Endothelial cell of hepatic sinusoid (primary cell): ENCODE measurements around the gene CABYR.

Experiments used
- in situ Hi-C: cut with HindIII; loops from 2 replicates; pipeline ENCODE4 v1.10.0; 2017; ENCODE audit warnings: low sequenced_read_pairs

The CABYR gene, protein sequence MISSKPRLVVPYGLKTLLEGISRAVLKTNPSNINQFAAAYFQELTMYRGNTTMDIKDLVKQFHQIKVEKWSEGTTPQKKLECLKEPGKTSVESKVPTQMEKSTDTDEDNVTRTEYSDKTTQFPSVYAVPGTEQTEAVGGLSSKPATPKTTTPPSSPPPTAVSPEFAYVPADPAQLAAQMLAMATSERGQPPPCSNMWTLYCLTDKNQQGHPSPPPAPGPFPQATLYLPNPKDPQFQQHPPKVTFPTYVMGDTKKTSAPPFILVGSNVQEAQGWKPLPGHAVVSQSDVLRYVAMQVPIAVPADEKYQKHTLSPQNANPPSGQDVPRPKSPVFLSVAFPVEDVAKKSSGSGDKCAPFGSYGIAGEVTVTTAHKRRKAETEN

DNA sequence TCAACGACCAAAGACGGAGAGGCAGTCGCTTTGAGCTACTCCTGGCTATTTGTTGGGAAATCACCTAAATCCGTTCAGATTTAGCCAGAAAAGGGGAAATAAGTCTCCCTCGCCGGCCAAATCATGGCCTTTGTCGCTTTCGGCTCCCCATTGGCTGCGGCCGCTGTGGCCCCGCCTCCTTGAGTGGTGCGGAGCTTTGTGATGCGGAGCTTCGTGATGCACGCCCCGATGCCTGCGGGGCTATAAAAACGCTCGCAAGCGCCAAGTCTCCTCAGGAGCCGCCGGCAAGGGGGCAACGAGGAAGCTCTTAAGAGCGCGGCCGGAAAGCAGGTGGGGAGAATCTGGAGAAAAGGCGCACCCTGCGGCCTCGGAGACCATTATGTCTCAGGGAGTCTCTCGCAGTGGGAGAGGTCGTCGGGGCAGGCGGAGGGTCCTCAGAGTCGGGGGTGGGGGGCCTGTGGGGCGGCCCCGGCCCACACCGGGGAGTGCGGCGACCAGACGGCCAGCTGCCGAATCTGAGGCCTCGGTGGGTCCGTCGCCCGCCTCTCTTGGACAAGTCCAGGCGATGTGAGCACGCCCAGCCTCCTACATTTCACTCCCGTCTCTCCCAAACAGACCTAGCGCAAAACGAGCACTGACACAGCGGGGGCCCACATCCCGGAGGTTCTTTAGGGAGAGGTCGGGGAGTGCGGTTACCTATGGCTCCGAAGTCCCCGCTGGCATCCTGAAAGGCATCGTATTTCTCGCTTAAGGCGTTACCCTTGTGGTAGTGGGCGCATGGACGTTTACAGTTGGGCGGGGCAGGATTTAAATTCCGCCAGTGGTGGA is at the start of gene CABYR:
CABYR (plus strand) TSS at position 274 of the 828 bp plus-strand sequence. CDS start 4,053 bp downstream, outside the sequence.
- in situ Hi-C loops, result no loop called here

DNA sequence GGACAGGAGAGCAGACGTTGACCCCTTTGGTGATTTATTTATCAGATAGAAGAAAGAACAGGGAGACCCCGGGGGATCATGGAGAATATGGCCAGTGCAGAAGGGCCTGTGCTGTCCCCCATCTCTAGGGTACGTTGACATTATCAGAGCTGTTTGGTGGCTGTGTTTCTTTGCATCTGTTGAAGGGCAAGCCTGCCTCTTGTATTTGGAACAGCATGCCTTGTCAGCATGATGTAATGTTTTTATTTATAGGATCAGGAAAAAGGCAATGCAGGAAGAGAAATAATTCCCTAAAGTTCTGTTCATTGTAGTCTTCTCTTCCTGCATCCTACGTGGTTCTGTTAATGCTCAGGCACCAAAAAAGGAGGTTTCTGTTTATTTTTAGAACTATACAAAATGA is 49.8 kb upstream of the CABYR start:
- in situ Hi-C loops, result no loop called here

DNA sequence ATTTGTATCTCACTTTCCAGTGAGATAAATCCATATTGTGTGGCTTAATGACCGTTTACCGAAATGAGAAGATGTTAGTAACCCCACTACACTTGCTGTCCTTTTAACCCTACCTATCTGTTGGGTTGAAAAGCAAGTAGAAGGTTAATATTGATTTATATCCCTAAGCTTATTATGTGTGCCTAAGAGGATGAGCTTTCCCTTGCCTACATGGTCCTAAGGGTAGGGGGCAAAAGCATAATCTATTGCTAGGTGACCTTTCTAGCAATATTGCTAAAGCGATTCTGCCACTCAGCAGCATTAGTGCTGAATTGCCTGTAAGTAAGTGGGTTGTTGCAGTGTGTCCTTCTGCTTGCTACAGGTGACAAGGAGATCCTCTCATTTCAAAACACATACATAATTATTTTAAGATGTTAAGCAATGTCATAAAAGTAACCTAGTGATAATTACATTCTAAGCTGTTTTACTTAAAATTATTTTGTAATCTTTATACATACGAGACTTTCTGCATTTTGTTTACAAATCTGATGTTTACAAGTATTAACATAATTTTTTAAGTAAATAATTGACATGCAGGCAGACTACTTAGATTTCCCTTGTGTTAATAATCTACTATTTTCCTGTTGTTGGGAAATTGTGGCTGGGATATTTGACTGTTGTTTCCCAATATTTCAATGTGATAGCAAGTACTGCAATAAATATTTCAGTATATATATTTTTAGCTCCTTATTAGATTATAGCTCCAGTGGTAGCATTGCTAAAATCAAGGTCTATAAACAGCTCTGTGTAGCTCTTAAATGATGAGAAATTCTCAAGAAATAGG is 49.1 kb upstream of the CABYR start:
- in situ Hi-C loops, result no loop called here

DNA sequence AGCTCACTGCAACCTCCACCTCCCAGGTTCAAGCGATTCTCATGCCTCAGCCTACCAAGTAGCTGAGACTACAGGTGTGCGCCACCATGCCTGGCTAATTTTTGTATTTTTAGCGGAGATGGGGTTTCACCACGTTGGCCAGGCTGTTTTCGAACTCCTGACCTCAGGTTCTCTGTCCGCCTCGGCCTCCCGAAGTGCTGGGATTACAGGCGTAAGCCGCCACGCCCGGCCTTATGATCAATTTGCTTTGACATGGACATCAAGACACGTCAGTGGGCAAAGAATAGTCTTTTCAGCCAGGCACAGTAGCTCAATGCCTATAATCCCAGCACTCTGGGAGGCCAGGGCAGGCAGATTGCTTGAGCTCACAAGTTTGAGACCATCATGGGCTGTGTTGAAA is 48.0 kb upstream of the CABYR start:
- in situ Hi-C loops, result no loop called here

DNA sequence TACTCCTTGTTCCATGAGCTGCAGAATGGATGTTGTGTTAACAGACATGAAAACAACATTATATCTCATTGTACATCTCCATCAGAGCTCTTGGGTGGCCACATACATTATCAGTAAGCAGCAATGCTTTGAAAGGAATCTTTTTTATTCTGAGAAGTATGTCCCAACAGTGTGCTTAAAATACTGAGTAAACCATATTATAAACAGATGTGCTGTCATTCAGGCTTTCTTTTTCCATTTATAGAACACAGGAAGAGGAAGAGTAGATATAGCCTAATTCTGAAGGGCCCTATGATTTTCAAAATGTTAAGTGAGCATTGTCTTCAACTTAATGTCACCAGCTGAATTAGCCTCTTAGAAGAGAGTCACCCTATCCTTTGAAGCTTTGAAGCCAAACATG is 44.3 kb upstream of the CABYR start:
- in situ Hi-C loops, result no loop called here

DNA sequence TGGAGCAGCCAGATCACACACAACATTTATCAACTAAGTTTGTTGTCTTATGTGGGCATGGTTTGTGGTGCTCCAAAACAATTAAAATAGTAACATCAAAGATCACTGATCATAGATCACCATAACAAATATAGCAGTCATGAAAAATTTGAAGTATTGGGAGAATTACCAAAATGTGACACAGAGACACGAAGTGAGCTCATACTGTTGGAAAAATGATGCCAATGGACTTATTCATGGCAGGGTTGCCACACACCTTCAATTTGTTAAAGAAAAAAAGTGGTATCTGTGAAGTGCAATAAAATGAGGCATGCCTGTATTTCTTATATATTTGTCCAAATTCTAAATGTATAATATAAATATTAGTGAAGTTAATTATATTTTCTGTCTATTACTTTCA is 42.9 kb upstream of the CABYR start:
- in situ Hi-C loops, result no loop called here

DNA sequence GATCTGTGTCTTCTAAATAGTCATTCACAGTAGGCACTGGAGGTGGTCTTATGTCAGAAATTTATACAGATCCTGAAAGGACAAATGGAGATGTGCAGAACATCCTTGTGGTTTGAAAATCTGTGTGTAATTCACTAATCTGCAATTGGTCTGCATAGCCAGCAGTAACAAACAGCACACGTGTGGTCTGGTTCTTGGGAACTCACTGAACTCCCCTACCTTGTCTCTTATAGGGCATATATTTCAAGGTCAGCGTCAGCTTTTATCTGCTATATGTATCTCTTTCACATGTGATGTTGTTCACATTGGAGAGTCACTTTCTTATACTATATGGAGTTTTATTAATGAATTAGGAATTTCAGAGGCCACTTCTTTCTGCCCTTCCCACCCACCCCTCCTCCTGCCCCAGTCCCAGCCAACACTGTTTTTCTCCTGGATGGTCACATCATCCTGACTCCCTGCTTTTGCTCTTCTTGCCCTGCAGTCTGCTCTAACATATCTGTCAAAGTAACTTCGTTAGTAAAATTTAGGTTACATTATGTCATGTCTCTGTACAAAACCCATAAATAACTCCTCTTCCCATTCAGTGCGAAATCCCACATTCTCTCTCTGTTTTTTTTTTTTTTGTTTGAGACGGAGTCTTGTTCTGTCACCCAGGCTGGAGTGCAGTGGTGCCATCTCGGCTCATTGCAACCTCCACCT is 35.4 kb upstream of the CABYR start:
- in situ Hi-C loops, result no loop called here

DNA sequence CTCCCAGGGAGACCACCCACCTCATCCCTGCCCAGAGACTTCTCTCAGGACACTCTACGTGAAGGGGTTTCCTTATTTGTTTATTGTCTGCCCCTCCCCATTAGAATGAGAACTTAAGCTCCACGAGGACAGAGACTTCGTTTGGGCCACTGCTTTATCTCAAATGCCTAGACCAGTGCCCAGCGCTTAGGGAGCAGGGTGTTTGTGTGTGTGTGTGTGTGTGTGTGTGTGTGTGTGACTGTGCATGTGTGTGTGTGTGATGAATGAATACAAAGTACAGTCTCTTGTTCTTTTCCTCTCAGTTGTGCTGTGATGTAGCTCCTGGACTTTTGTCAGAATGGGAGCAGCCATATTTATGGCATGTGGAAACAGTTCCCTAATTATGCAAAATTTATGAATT is 34.4 kb upstream of the CABYR start:
- in situ Hi-C loops, result no loop called here

DNA sequence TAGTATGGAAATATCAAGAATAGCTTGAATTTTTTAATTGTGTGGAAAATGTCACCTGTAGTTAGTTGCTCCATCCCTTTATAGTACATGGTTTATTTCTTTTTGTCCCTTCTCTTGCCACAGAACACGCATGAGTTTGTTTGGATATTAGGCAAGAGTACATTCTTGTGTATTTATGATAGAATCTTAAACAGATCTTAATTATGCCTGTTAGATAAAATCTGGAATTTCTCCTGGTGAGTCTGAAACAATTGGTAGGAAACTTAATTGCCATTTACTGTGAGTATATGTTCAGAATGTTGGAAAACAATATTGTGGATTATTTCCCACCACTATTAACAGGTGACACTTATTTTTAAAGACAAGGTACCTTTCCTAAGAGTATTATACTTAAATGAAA is 30.2 kb upstream of the CABYR start:
- in situ Hi-C loops, result no loop called here

DNA sequence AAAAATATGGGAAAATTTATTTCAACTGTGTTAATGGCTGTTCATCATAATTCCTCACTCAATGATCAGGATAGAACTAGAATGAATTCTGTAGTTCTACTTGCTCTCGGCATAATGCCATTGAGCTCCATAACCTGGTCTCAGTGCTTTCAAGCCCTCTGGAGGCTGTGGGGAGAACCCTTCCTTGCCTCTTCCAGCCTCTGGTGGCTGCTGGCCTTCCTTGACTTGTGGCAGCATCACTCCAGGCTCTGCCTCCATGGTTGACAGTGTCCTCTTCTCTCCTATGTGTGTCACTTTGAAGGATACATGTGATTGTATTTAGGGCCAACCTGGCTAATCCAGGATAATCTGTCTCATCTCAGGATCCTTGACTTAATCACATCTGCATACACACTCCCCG is 26.9 kb upstream of the CABYR start:
- in situ Hi-C loops, result no loop called here

DNA sequence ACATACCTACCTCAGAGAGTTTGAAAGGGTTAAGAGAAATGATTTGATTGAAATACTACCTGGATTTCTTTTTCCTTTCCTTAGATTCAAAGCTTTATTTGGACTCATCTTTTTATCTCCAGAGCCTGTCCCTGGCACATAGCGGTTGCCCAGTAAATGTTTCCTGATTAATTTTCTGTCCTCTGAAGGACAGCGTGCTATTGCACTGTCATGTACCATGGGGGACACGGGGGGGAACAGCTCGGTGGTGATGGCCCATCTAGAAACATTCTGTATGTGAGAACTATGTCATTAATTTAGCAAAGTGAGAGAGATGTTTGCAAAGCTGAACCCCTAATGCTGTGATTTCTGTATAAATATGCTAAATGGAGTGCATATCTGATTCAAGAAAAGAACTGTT is 26.4 kb upstream of the CABYR start:
- in situ Hi-C loops, result no loop called here

DNA sequence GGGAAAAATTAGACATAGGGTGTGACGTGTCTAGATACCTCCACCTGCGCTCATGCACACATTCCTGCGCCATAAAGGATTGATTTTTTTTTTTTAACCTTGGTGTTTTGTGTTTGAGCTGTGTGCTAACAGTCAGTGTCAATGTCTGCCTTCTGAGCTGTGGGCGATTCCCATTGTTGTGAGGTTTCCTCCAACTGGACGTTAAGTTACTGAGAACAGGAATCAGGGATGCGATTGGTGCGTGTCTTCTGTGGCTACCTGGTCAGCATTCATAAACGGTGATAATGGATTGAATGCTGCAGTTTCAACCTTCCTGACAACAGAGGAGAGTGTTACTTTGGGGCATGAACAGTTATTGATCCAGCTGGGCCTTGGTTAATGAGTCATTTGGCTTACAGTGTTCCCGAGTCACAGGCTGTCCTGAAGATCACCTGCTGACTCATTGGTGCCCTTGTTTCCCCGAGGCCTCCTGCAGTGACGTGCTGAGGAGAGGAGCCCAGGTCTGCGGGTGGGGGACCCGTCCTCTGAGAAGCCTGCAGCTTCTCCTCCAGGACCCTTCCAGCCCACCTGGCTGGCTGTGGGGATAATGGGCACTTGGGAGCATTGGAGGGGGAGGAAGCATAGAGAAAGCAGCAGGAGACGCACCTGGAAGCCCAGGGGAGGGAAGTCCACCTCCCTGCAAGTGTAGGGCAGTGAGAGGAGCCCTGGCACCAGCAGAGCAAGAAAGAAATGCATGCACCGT is 25.8 kb upstream of the CABYR start:
- in situ Hi-C loops, result no loop called here

DNA sequence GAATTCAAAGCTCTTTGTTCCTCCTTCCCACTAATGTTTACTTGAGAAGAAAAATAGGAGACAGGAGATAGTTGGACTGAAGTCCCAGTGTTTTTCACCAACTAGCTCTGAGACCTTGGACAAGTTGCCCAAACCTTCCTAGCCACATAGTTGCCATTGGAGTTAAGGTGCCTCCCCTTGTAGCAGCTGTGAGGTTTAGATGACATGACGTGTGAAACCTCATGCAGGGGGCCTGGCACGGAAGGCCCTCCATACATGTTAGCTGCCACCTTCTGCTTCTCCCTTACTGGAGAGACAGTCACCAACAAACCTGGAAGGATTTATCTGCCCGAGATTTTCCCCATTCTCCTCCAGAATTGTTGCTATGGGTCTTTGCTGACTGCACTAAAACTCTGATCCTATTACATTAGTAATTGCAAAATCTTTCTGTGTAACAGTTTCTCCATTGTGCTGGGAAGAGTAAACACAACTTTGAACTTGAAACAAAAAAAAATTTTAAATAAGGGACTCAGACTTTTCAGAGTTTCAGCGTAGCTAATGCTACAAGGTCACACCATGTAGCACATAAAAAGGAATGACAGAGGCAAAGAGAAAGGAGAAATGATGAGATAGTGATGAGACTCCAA is 23.8 kb upstream of the CABYR start:
- in situ Hi-C loops, result no loop called here

DNA sequence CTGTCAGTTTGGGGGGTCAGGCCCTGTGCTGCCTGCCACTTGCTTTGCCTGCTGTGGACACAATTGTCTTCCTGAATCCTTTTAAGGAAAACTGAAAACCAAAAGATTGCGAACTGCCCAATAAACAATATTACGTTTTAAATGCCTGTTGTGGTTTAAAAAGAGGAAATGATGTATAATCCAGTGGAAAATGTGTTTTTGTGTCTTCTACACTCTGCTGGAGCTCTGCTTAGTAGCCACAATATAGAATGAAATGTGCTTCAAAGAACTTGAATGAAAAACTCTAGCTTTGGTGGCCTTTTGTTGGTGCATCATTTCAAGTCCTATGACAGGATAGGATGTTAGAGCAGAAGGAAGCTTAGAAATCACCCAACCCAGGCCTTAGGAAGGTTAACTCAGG is 23.2 kb upstream of the CABYR start:
- in situ Hi-C loops, result no loop called here

DNA sequence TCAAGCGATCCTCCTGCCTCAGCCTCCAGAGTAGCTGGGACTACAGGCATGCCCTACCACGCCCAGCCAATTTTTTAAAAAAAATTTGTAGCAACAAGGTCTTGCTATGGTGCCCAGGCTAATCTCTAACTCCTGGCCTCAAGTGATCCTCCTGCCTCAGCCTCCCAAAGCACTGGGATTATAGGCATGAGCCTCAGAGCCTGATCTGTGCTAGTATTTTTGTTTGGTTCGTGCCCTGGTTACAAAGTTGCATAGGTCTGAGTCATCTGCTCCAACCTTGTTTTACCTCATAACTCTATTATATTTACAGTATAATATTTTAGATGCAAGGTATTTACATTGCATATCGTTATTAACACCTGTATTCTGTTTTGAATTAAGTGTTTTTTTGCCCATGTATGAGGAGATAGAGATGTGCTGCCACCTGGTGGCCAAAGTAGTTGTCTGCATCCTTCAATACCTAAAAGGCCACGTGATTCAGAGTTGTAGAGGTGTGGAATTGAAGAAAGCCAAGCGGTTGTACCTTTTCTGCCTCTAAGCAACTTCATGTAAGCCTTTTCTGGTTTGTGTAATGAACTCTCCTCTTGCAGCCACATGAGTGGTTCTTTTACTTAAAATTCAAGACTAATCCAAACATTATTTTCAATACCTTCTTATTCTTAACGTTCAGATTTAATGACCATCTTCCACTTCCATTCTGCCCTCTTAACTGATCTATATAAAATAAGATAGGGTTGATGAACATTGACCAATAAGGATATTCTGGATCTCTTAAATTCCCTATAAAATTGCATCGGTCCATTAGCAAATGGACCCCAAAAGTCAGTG is 19.9 kb upstream of the CABYR start:
- in situ Hi-C loops, result no loop called here

DNA sequence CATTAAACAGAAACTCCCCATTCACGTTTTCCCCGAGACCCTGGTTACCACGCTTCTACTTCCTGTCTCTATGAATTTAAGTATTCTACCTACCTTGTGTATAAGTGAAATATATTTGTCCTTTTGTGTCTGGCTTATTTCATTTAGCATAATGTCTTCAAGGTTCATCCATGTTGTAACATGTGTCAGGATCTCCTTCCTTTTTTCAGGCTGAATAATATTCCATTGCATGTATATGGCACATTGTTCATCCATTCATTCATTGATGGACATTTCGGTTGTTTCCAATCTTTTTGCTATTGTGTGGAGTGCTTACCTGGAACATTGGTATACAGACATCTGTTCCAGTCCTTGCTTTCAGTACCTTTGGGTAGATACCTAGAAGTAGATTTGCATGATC is 18.2 kb upstream of the CABYR start:
- in situ Hi-C loops, result no loop called here

DNA sequence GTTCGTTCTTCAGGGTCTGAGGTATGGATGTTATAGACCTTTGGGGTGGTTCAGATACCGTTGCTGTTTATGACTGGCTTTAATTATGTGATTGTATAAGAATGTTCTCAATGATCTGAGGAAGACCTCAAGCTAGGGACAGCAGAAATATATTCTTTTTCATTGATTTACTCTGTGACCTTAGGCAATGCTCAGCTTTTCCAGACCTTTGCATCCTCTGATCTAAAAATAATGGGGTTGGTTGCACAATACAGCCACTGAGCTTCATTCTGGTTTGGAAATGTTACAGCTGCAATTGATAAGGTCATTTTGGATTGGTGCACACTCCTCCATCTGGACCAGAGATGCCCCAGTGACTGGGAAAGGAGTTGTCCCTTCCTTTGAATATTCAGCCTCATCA is 17.2 kb upstream of the CABYR start:
- in situ Hi-C loops, result no loop called here

DNA sequence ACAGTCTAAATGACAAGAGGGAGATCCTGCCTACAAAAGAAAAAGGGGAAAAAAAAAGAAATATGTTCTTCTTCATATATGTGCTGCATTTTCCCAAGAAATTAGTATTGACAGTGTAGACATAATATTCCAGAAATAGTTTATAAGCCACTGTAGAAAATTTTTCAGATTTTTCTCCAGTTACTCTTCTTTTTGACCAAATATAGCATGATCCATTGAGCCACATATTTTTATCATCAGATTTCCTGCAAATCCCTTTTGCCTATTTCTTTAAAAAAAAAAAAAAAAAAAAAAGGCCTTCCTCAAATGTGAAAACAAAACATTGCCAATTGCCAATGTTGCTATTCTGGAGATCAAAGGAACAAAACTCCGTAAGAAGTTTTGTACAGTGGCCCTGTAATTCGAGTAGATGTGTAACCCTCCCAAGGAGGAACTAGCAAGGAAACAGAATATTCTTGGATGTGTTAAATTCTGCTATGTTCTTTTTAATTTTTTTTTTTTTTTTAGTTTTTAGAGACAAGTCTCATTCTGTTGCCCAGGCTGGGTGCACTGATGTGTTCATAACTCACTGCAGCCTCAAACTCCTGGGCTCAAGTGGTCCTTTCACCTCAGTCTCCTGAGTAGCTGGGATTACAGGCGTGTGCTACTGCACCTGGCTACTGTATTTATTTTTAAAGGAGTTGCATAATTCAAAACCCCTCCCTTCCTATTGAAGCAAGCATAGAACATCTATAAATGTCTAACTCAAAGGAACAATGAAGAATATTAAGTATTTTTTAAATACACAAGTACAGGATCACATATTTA is 12.5 kb upstream of the CABYR start:
- in situ Hi-C loops, result no loop called here
